ENCODE data around the gene ARHGEF16.

The ARHGEF16 gene

DNA sequence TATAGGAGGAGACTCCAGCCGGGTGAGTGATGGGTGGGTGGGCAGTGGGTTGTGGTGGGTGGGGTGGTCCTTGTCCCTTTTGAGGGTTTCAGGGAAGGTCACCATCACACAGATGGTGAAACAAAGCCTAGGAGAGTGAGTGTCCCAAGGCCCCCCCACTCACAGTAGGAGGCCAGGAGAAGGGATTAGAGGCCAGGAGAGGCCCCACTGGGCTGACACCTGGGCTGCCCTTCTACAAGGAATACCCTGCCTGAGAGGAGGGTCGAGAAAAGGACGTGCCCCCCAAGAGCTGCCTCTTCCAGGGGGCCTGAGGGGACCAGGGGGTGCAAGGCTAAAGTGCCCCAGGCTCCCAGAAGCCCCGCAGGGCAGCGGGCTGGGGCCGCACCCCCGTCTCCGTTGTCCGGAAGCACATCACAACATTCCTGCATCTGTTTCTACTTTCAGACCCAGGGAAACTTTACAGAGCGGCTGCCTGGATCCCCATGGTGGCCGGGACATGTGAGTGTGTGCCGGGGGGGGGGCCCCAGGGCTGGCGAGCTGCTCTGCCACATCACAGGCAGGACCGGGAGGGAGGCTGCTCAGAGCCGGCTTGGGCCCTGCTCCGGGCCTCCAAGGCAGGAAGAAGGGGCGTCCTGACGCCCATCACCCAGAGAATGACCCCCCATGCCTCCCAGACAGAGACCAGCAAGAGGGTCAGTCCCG is 68.2 kb downstream of the ARHGEF16 start:
- no peak for DNase-seq

DNA sequence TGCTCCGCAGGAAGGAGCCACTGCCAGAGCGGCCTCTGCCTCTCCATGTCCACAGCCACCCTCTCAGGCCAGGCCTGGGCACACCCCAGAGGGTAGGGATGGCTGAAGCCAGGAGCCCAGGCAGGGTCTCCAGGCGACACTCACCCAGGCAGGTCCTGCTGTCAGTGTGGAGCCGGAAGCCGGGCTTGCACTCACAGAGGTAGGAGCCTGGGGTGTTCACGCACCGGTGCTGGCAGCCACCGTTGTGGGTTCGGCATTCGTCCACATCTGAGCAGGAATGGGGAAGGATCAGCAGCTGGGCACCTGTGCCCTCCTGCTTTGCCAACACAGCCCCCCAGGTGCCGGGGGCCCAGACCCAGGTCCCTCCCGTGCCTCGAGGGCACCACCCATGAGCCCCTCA is 69.5 kb downstream of the ARHGEF16 start:
- DNase-seq = no peak

GRCh38 chr1:3524556-3525203 is 70.2 kb downstream of the ARHGEF16 start:
- no peak for DNase-seq

DNA sequence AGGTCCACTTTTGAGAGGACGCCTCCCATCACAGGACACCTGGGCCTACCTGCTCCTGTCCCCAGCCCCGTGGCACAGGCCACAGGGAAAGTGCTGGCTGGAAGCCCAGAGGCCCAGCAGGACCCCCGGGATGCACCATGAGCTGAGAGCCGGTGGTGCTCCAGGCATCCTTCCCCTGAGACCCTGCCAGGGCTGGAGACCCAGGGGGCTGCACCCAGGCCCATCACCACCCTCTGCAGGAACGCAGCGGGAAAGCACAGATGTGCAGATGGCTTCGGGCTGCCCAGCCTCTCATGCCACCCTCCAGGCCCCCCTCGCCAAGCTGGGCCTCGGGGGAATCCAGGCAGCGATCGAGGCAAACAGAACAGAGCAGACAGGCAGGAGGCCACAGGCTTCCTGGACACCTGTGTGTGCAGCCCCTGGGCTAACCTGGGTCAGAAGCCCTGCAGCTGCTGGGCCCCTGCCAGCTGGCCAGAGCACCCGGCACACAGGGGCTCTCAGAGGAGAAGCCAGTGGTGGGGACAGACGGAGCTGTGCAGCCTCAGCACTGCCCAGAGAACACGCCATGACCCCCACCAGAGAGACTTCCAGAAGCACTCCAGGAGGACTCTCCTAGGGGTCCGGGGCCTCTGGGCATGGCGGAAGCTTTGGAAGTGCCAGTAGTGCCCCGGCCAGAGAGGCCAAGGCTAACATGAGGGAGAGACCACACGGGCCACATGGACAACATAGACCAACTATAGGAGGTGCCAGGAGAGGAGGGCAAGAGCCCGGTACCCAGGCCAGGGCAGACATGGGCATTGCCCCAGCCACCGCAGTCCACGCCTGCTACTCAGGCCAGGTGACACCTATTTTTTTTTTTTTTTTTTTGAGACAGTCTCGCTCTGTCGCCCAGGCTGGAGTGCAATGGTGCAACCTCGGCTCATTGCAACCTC is 71.4 kb downstream of the ARHGEF16 start:
- DNase-seq = no peak

- DNase-seq = no peak
Measured at GRCh38 chr1:3527774-3528173, 73.3 kb downstream of the ARHGEF16 start.

- DNase-seq = no peak
Measured at GRCh38 chr1:3529099-3529729, 74.7 kb downstream of the ARHGEF16 start.

GRCh38 chr1:3530086-3530925 is 75.8 kb downstream of the ARHGEF16 start:
- DNase-seq = no peak

Measured in activated naive CD4-positive, alpha-beta T cell treated with Interleukin-2 at 50 U/mL for 16 hours (primary cell).